Endothelial cell of umbilical vein (primary cell): ENCODE data around the gene NLRC3. TPM values are rescaled to one million over a fixed set of nuclear protein-coding genes. Genes with fewer than 3 reads are reported as not detected.
A peak's percentile ranks its signal among the peaks of the same experiment; 100 is the strongest.

Experiments used
- BruUV-seq: library from RNA; stranded (reverse); fragments of 400-500 nt; replicated peaks from 2 replicates; lab custom pipeline; 2021; lab: Mats Ljungman, UMichigan
- CTCF ChIA-PET: fragments of 300-600, 350-600 bp; sonication (Branson Sonifier 250); formaldehyde crosslinking; loops from one replicate; lab custom pipeline; 2021; ENCODE audit warnings: antibody characterized with exemption, inconsistent platforms; lab: Charles Lee
- POLR2A ChIA-PET: fragments of 300-600, 350-600 bp; sonication (Branson Sonifier 250); formaldehyde crosslinking; loops from one replicate; lab custom pipeline; 2021; ENCODE audit warnings: antibody characterized with exemption, inconsistent platforms; lab: Charles Lee
- DNase-seq: peaks from one replicate; pipeline ENCODE4 v3.0.0-alpha.2; 2011; ENCODE audit warnings: low read depth, low spot score
- FAIRE-seq: peaks from 2 replicates; lab custom pipeline; 2011; peaks lifted over from hg19 to GRCh38; lab: Jason Lieb, UNC
- H2AFZ ChIP-seq: 2 replicates; pipeline ENCODE4 v1.6.0; 2012; ENCODE audit warnings: low read depth, low read length, control low read depth, inconsistent platforms
- H3K27ac ChIP-seq: 2 replicates; pipeline ENCODE4 v1.5.1; 2011; ENCODE audit warnings: low read depth, mild to moderate bottlenecking, control low read depth, low read length, moderate library complexity; ENCODE audit not compliant: insufficient read depth
- H3K27me3 ChIP-seq, 2 experiments: 2 replicates each; pipeline versions ENCODE4 v1.6.0 to v1.6.1; 2011; ENCODE audit warnings: low read length in 2 of 2, mixed read lengths in 1 of 2; ENCODE audit not compliant: control insufficient read depth in 2 of 2, insufficient read depth in 2 of 2
- H3K36me3 ChIP-seq, 2 experiments: 2 replicates in 1 of 2; 3 replicates in 1 of 2; pipeline ENCODE4 v1.5.1; 2011; ENCODE audit warnings: low read length in 2 of 2, mild to moderate bottlenecking in 1 of 2, moderate library complexity in 1 of 2; ENCODE audit not compliant: control insufficient read depth in 2 of 2, insufficient read depth in 2 of 2; ENCODE audit errors: extremely low read depth in 1 of 2
- H3K4me1 ChIP-seq: 3 replicates; pipeline ENCODE4 v1.5.1; 2011; ENCODE audit warnings: mild to moderate bottlenecking, low read length; ENCODE audit not compliant: control insufficient read depth, insufficient read depth; ENCODE audit errors: extremely low read depth
- H3K4me2 ChIP-seq: 2 replicates; pipeline ENCODE4 v1.6.1; 2011; ENCODE audit warnings: low read length, control low read depth, mixed read lengths; ENCODE audit not compliant: insufficient read depth
- H3K4me3 ChIP-seq, 3 experiments: fragments of 200-600 bp in 1 of 3; sonication (generic), shearing (Covaris generic) in 1 of 3; replicated peaks in 1 of 3; 2 replicates each; pipeline ENCODE4 v1.5.1; 2011 to 2016; ENCODE audit warnings: control low read depth in 3 of 3, low read length in 3 of 3, mild to moderate bottlenecking in 2 of 3, inconsistent platforms in 1 of 3, low read depth in 1 of 3, moderate library complexity in 1 of 3; ENCODE audit not compliant: insufficient read depth in 1 of 3
- H3K79me2 ChIP-seq: 2 replicates; pipeline ENCODE4 v1.6.0; 2012; ENCODE audit warnings: low read length, inconsistent platforms; ENCODE audit not compliant: control insufficient read depth, insufficient read depth
- H3K9ac ChIP-seq: replicated peaks from 2 replicates; pipeline ENCODE3; 2011; ENCODE audit warnings: low read length, control low read depth; ENCODE audit not compliant: insufficient read depth; ENCODE audit errors: extremely low read depth
- H3K9me1 ChIP-seq: replicated peaks from 3 replicates; pipeline ENCODE4 v1.6.0; 2011; ENCODE audit warnings: mild to moderate bottlenecking, low read length; ENCODE audit not compliant: control insufficient read depth, insufficient read depth; ENCODE audit errors: extremely low read depth
- H3K9me3 ChIP-seq: replicated peaks from 2 replicates; pipeline ENCODE4 v1.5.1; 2012; ENCODE audit warnings: low read length, inconsistent platforms; ENCODE audit not compliant: control insufficient read depth, insufficient read depth
- H4K20me1 ChIP-seq: replicated peaks from 2 replicates; pipeline ENCODE3; 2011; ENCODE audit warnings: mild to moderate bottlenecking, low read length; ENCODE audit not compliant: control insufficient read depth, insufficient read depth; ENCODE audit errors: extremely low read depth
- CTCF ChIP-seq, 2 donors: IDR thresholded peaks; 1 replicate in 1 of 2; 2 replicates in 1 of 2; pipeline ENCODE4 v1.5.1; 2011; ENCODE audit warnings: low read length in 2 of 2, mild to moderate bottlenecking in 2 of 2, moderate library complexity in 2 of 2, control low read depth in 1 of 2, inconsistent platforms in 1 of 2, low read depth in 1 of 2; ENCODE audit not compliant: insufficient read depth in 1 of 2; ENCODE audit errors: extremely low read depth in 1 of 2
- EZH2 ChIP-seq: IDR thresholded peaks from 2 replicates; pipeline ENCODE4 v1.6.1; 2012; ENCODE audit warnings: borderline replicate concordance, low read depth, mild to moderate bottlenecking, moderate library complexity, low read length, inconsistent platforms; ENCODE audit not compliant: severe bottlenecking
- FOS ChIP-seq: IDR thresholded peaks from 2 replicates; pipeline ENCODE4 v1.6.1; 2011; ENCODE audit warnings: mild to moderate bottlenecking, low read length, moderate library complexity, borderline replicate concordance; ENCODE audit not compliant: insufficient read depth
- GATA2 ChIP-seq: IDR thresholded peaks from 2 replicates; pipeline ENCODE4 v1.7.0; 2011; ENCODE audit warnings: low read depth, mild to moderate bottlenecking, moderate library complexity, mixed read lengths, low read length; ENCODE audit not compliant: insufficient read length, insufficient read depth
- JUN ChIP-seq: IDR thresholded peaks from 2 replicates; pipeline ENCODE4 v1.6.1; 2011; ENCODE audit warnings: borderline replicate concordance, low read depth; ENCODE audit not compliant: insufficient read length, insufficient read depth
- MAX ChIP-seq: IDR thresholded peaks from 2 replicates; pipeline ENCODE4 v1.6.1; 2011; ENCODE audit not compliant: insufficient read depth, insufficient read length
- MYC ChIP-seq: IDR thresholded peaks from one replicate; pipeline ENCODE4 v1.6.1; 2011; ENCODE audit warnings: mild to moderate bottlenecking, low read depth, low read length
- POLR2A ChIP-seq: IDR thresholded peaks from 2 replicates; pipeline ENCODE4 v1.6.1; 2012; ENCODE audit warnings: low read depth, mild to moderate bottlenecking, control low read depth, low read length
- POLR2AphosphoS5 ChIP-seq: IDR thresholded peaks from 2 replicates; pipeline ENCODE4 v1.6.1; 2012; ENCODE audit warnings: low read depth, mild to moderate bottlenecking, control low read depth, low read length, moderate library complexity; ENCODE audit not compliant: insufficient read depth
- dilution Hi-C: fragments of 300-500 bp; cut with MboI; formaldehyde crosslinking; loops from one replicate; pipeline ENCODE4 v1.15.0; 2019; ENCODE audit warnings: low sequenced_read_pairs; ENCODE audit not compliant: extremely low pct_ligation_motif_present
- intact Hi-C: fragments of 100-400 bp; cut with micrococcal nuclease; formaldehyde crosslinking; loops from one replicate; pipeline ENCODE4 v1.10.0; 2022
- polyA plus RNA-seq, 4 experiments: library from polyadenylated mRNA; depleted of rRNA in 3 of 4; stranded (reverse) in 3 of 4; unstranded in 1 of 4; fragments of >200 nt; gene quantifications; 2 replicates each; pipeline versions ENCODE4 v1.2.1 to v1.2.3, GENCODE V29; 2011 to 2012; ENCODE audit warnings: missing spikeins in 1 of 4
- total RNA-seq: library from RNA; stranded (reverse); gene quantifications from 2 replicates; pipeline ENCODE4 v1.2.3, GENCODE V29; 2021

NLRC3 gene
- total and polyA plus RNA-seq, 2 donors (not counting 3 experiments of a cell fraction or from before 2014, with no cell fraction given) = 0.84 to 3.4 TPM

GRCh38 chr16:3590736-3591435, 13.7 kb upstream of the NLRC3 start:
- DNase-seq (no peak), FAIRE-seq (no peak)
- CTCF ChIA-PET = no interaction called here
- Histone ChIP-seq H3K27me3 (no peaks in the 10 kb centered on the region), H3K27ac (no peak overlapping the region), H3K4me1 (no peaks in the 10 kb centered on the region), H3K9ac (no peak overlapping the region), H3K9me1 (no peaks in the 10 kb centered on the region), H3K79me2 (no peaks in the 10 kb centered on the region), H4K20me1 (no peaks in the 10 kb centered on the region), H2AFZ (no peak overlapping the region), H3K36me3 (no peaks in the 10 kb centered on the region), H3K4me2 (no peak overlapping the region), H3K9me3 (no peaks in the 10 kb centered on the region), H3K4me3 (no peak overlapping the region)
- no TSS peak for BruUV-seq
- dilution Hi-C loops = no loop called here
- no peak for TF ChIP-seq EZH2
- no peak for TF ChIP-seq JUN
- TF ChIP-seq FOS = no peak
- no peak for TF ChIP-seq MAX
- no peak for TF ChIP-seq MYC
- intact Hi-C loops = no loop called here
- POLR2A ChIA-PET = no interaction called here

- no peaks in the 10 kb centered on the region for H3K27me3 ChIP-seq
- DNase-seq = no peak
- no peak overlapping the region for H3K9ac ChIP-seq
- H4K20me1 ChIP-seq = no peaks in the 10 kb centered on the region
- H3K4me1 ChIP-seq = no peaks in the 10 kb centered on the region
- H3K9me1 ChIP-seq = no peaks in the 10 kb centered on the region
- H3K79me2 ChIP-seq = no peaks in the 10 kb centered on the region
- TF ChIP-seq MYC = no peak
- TF ChIP-seq GATA2 = no peak
- TF ChIP-seq EZH2 = no peak
- no peak for TF ChIP-seq POLR2A
- TF ChIP-seq FOS = no peak
- no peak for TF ChIP-seq MAX
- TF ChIP-seq CTCF (IDR thresholded peaks at IDR 0.05; ENCODE audit: extremely low read depth in 1 of 2, insufficient read depth in 1 of 2, low read depth in 1 of 2, low read length in 2 of 2) = no peak
- TF ChIP-seq JUN = no peak
- no peak for TF ChIP-seq POLR2AphosphoS5
- H3K9me3 ChIP-seq = no peaks in the 10 kb centered on the region
- H3K27ac ChIP-seq = no peak overlapping the region
- FAIRE-seq = no peak
- intact Hi-C loops = no loop called here
- CTCF ChIA-PET = no interaction called here
- BruUV-seq = TSS peak; percentile 22
- H2AFZ ChIP-seq = no peak overlapping the region
- no peak overlapping the region for H3K4me2 ChIP-seq
- no peak overlapping the region for H3K4me3 ChIP-seq
- POLR2A ChIA-PET = no interaction called here
- dilution Hi-C loops = no loop called here
- H3K36me3 ChIP-seq = no peaks in the 10 kb centered on the region
These were observed 12.9 kb upstream of the NLRC3 start for GRCh38 chr16:3589991-3590701.
